ENCODE results near the gene THSD7A. TPM values are rescaled to one million over a fixed set of nuclear protein-coding genes. Genes with fewer than 3 reads are reported as not detected.

The THSD7A gene
- polyA plus RNA-seq, 1 donor (not counting 4 experiments of a cell fraction or from before 2014, with no cell fraction given): not detected

- Histone ChIP-seq H3K9ac (ENCODE audit: control insufficient read depth, extremely low read depth, insufficient read depth, low read length) (no peak overlapping the region), H3K27ac (ENCODE audit: control insufficient read depth, insufficient read depth, low read length) (no peak overlapping the region), H3K9me3 (ENCODE audit: control insufficient read depth, low read depth, low read length) (no peaks in the 10 kb centered on the region), H2AFZ (ENCODE audit: control insufficient read depth, low read length) (no peak overlapping the region), H3K79me2 (ENCODE audit: control insufficient read depth, insufficient read depth, low read length) (no peaks in the 10 kb centered on the region), H3K4me2 (ENCODE audit: control insufficient read depth, extremely low read depth, insufficient read depth, low read depth, low read length) (no peak overlapping the region), H3K9me1 (ENCODE audit: control insufficient read depth, extremely low read depth, insufficient read depth, low read length) (no peaks in the 10 kb centered on the region), H4K20me1 (ENCODE audit: control insufficient read depth, extremely low read depth, insufficient read depth, low read length) (no peaks in the 10 kb centered on the region), H3K36me3 (ENCODE audit: control insufficient read depth in 2 of 2, extremely low read depth in 1 of 2, insufficient read depth in 2 of 2, low read length in 2 of 2) (no peaks in the 10 kb centered on the region), H3K4me1 (ENCODE audit: control insufficient read depth, extremely low read depth, insufficient read depth, low read length) (no peaks in the 10 kb centered on the region), H3K27me3 (ENCODE audit: control insufficient read depth, extremely low read depth, insufficient read depth, low read length) (no peaks in the 10 kb centered on the region), H3K4me3 (ENCODE audit: control insufficient read depth in 2 of 3, extremely low read depth in 1 of 3, insufficient read depth in 2 of 3, low read depth in 1 of 3, low read length in 3 of 3) (no peak overlapping the region)
- TF ChIP-seq EZH2 (IDR thresholded peaks at IDR 0.05; ENCODE audit: low read length) (no peak), CTCF (optimal IDR thresholded peaks at IDR 0.05 in 1 of 3, IDR thresholded peaks at IDR 0.05 in 1 of 3, conservative IDR thresholded peaks at IDR 0.05 in 1 of 3; ENCODE audit: extremely low read depth in 1 of 3, insufficient read depth in 2 of 3, low read length in 3 of 3) (no peak)
- dilution Hi-C loops (cut with MboI; ENCODE audit: extremely low pct_ligation_motif_present, low sequenced_read_pairs): no loop called here
- DNase-seq (ENCODE audit: low read depth, low spot score) (no peak), FAIRE-seq (no peak)
These were observed 462.3 kb downstream of the THSD7A start for GRCh38 chr7:11369696-11370095.

GRCh38 chr7:11366118-11366517 is 465.9 kb downstream of the THSD7A start:
- no peaks in the 10 kb centered on the region for H3K27me3 ChIP-seq (ENCODE audit: control insufficient read depth, extremely low read depth, insufficient read depth, low read length)
- no peak overlapping the region for H3K9ac ChIP-seq (ENCODE audit: control insufficient read depth, extremely low read depth, insufficient read depth, low read length)
- no peaks in the 10 kb centered on the region for H3K9me1 ChIP-seq (ENCODE audit: control insufficient read depth, extremely low read depth, insufficient read depth, low read length)
- no peaks in the 10 kb centered on the region for H4K20me1 ChIP-seq (ENCODE audit: control insufficient read depth, extremely low read depth, insufficient read depth, low read length)
- no peaks in the 10 kb centered on the region for H3K79me2 ChIP-seq (ENCODE audit: control insufficient read depth, insufficient read depth, low read length)
- DNase-seq (ENCODE audit: low read depth, low spot score) (no peak), FAIRE-seq (no peak)
- dilution Hi-C loops (cut with MboI; ENCODE audit: extremely low pct_ligation_motif_present, low sequenced_read_pairs): no loop called here
- no peak overlapping the region for H3K27ac ChIP-seq (ENCODE audit: control insufficient read depth, insufficient read depth, low read length)
- no peak overlapping the region for H2AFZ ChIP-seq (ENCODE audit: control insufficient read depth, low read length)
- H3K36me3 ChIP-seq (ENCODE audit: control insufficient read depth in 2 of 2, extremely low read depth in 1 of 2, insufficient read depth in 2 of 2, low read length in 2 of 2): no peaks in the 10 kb centered on the region
- no peaks in the 10 kb centered on the region for H3K9me3 ChIP-seq (ENCODE audit: control insufficient read depth, low read depth, low read length)
- no peak overlapping the region for H3K4me2 ChIP-seq (ENCODE audit: control insufficient read depth, extremely low read depth, insufficient read depth, low read depth, low read length)
- TF ChIP-seq EZH2 (IDR thresholded peaks at IDR 0.05; ENCODE audit: low read length): no peak
- H3K4me1 ChIP-seq (ENCODE audit: control insufficient read depth, extremely low read depth, insufficient read depth, low read length): no peaks in the 10 kb centered on the region
- no peak overlapping the region for H3K4me3 ChIP-seq (ENCODE audit: control insufficient read depth in 2 of 3, extremely low read depth in 1 of 3, insufficient read depth in 2 of 3, low read depth in 1 of 3, low read length in 3 of 3)

- Histone ChIP-seq H4K20me1 (ENCODE audit: control insufficient read depth, extremely low read depth, insufficient read depth, low read length) (no peaks in the 10 kb centered on the region), H3K4me1 (ENCODE audit: control insufficient read depth, extremely low read depth, insufficient read depth, low read length) (no peaks in the 10 kb centered on the region), H3K4me2 (ENCODE audit: control insufficient read depth, extremely low read depth, insufficient read depth, low read depth, low read length) (no peak overlapping the region), H3K9ac (ENCODE audit: control insufficient read depth, extremely low read depth, insufficient read depth, low read length) (no peak overlapping the region), H3K27me3 (ENCODE audit: control insufficient read depth, extremely low read depth, insufficient read depth, low read length) (no peaks in the 10 kb centered on the region), H3K79me2 (ENCODE audit: control insufficient read depth, insufficient read depth, low read length) (no peaks in the 10 kb centered on the region), H3K27ac (ENCODE audit: control insufficient read depth, insufficient read depth, low read length) (no peak overlapping the region), H3K9me1 (ENCODE audit: control insufficient read depth, extremely low read depth, insufficient read depth, low read length) (no peaks in the 10 kb centered on the region), H3K4me3 (ENCODE audit: control insufficient read depth in 2 of 3, extremely low read depth in 1 of 3, insufficient read depth in 2 of 3, low read depth in 1 of 3, low read length in 3 of 3) (no peak overlapping the region), H3K36me3 (ENCODE audit: control insufficient read depth in 2 of 2, extremely low read depth in 1 of 2, insufficient read depth in 2 of 2, low read length in 2 of 2) (no peaks in the 10 kb centered on the region), H2AFZ (ENCODE audit: control insufficient read depth, low read length) (no peak overlapping the region), H3K9me3 (ENCODE audit: control insufficient read depth, low read depth, low read length) (no peaks in the 10 kb centered on the region)
- DNase-seq (ENCODE audit: low read depth, low spot score) (no peak), FAIRE-seq (no peak)
- TF ChIP-seq CTCF (optimal IDR thresholded peaks at IDR 0.05 in 1 of 3, IDR thresholded peaks at IDR 0.05 in 1 of 3, conservative IDR thresholded peaks at IDR 0.05 in 1 of 3; ENCODE audit: extremely low read depth in 1 of 3, insufficient read depth in 2 of 3, low read length in 3 of 3) (no peak), EZH2 (IDR thresholded peaks at IDR 0.05; ENCODE audit: low read length) (no peak)
- dilution Hi-C loops (cut with MboI; ENCODE audit: extremely low pct_ligation_motif_present, low sequenced_read_pairs): no loop called here
These were observed 473.4 kb downstream of the THSD7A start for GRCh38 chr7:11358637-11359036.

Measured in keratinocyte (primary cell).